Mesenchymal stem cell (in vitro differentiated cells and primary cell): ENCODE results near the gene NRF1.

Experiments used
- DNase-seq: peaks from one replicate; pipeline ENCODE4 v3.0.0-alpha.2; 2013
- H2AFZ ChIP-seq: one replicate; pipeline ENCODE4 v1.6.1; 2013; ENCODE audit warnings: low read depth, mild to moderate bottlenecking, control low read depth, inconsistent platforms, low read length, moderate library complexity
- H2AK5ac ChIP-seq: 2 replicates; pipeline ENCODE4 v1.6.1; 2013; ENCODE audit warnings: low read length, moderate library complexity, mild to moderate bottlenecking, inconsistent platforms; ENCODE audit not compliant: severe bottlenecking
- H2BK120ac ChIP-seq: one replicate; pipeline ENCODE4 v1.6.1; 2013; ENCODE audit warnings: low read depth, mild to moderate bottlenecking, inconsistent platforms, low read length, moderate library complexity
- H2BK12ac ChIP-seq, 2 experiments: one replicate each; pipeline ENCODE4 v1.6.1; 2013; ENCODE audit warnings: inconsistent platforms in 2 of 2, low read length in 2 of 2, mild to moderate bottlenecking in 2 of 2, moderate library complexity in 2 of 2, control low read depth in 1 of 2
- H2BK15ac ChIP-seq: one replicate; pipeline ENCODE4 v1.6.1; 2013; ENCODE audit warnings: mild to moderate bottlenecking, low read depth, inconsistent platforms; ENCODE audit not compliant: poor library complexity, severe bottlenecking
- H2BK5ac ChIP-seq: 2 replicates; pipeline ENCODE4 v1.6.1; 2013; ENCODE audit warnings: low read depth, mild to moderate bottlenecking, low read length, control low read depth, inconsistent platforms; ENCODE audit not compliant: poor library complexity, severe bottlenecking
- H3K14ac ChIP-seq, 2 experiments: one replicate each; pipeline ENCODE4 v1.6.1; 2013; ENCODE audit warnings: inconsistent platforms in 2 of 2, low read length in 2 of 2, control low read depth in 1 of 2, mild to moderate bottlenecking in 1 of 2, moderate library complexity in 1 of 2
- H3K18ac ChIP-seq, 2 experiments: one replicate each; pipeline ENCODE4 v1.6.1; 2013; ENCODE audit warnings: inconsistent platforms in 2 of 2, low read length in 2 of 2, control low read depth in 1 of 2, low read depth in 1 of 2, mild to moderate bottlenecking in 1 of 2
- H3K23ac ChIP-seq, 2 experiments: one replicate each; pipeline ENCODE4 v1.6.1; 2013; ENCODE audit warnings: inconsistent platforms in 2 of 2, low read length in 2 of 2, mild to moderate bottlenecking in 2 of 2, moderate library complexity in 2 of 2, control low read depth in 1 of 2
- H3K27ac ChIP-seq: 2 replicates; pipeline ENCODE4 v1.5.1; 2013; ENCODE audit warnings: mild to moderate bottlenecking, moderate library complexity, low read length, control low read depth, inconsistent platforms; ENCODE audit not compliant: poor library complexity, severe bottlenecking
- H3K27me3 ChIP-seq, 2 experiments: 2 replicates each; pipeline versions ENCODE4 v1.6.1 to v1.7.0; 2013; ENCODE audit warnings: low read length in 2 of 2, mild to moderate bottlenecking in 2 of 2, moderate library complexity in 2 of 2, control low read depth in 1 of 2, inconsistent platforms in 1 of 2; ENCODE audit not compliant: control insufficient read depth in 1 of 2, insufficient read depth in 1 of 2
- H3K36me3 ChIP-seq, 2 experiments: 2 replicates each; pipeline versions ENCODE4 v1.6.1 to v1.7.0; 2013; ENCODE audit warnings: low read length in 2 of 2, control low read depth in 1 of 2, inconsistent platforms in 1 of 2, low read depth in 1 of 2, mild to moderate bottlenecking in 1 of 2; ENCODE audit not compliant: insufficient read depth in 2 of 2, control insufficient read depth in 1 of 2
- H3K4ac ChIP-seq, 2 experiments: one replicate each; pipeline ENCODE4 v1.6.1; 2013; ENCODE audit warnings: inconsistent platforms in 2 of 2, low read length in 2 of 2, mild to moderate bottlenecking in 2 of 2, moderate library complexity in 2 of 2, control low read depth in 1 of 2, low read depth in 1 of 2
- H3K4me1 ChIP-seq: 2 replicates; pipeline ENCODE4 v1.6.1; 2013; ENCODE audit warnings: low read depth, low read length, control low read depth; ENCODE audit not compliant: control insufficient read depth, insufficient read depth
- H3K4me2 ChIP-seq: 2 replicates; pipeline ENCODE4 v1.6.1; 2013; ENCODE audit warnings: low read length, mild to moderate bottlenecking, inconsistent platforms; ENCODE audit not compliant: poor library complexity, severe bottlenecking
- H3K4me3 ChIP-seq, 2 experiments: 2 replicates each; pipeline versions ENCODE4 v1.5.1 to v1.7.0; 2013; ENCODE audit warnings: low read length in 2 of 2, mild to moderate bottlenecking in 2 of 2, control low read depth in 1 of 2, low read depth in 1 of 2; ENCODE audit not compliant: insufficient read depth in 1 of 2
- H3K79me1 ChIP-seq: replicated peaks from 2 replicates; pipeline ENCODE4 v1.6.1; 2013; ENCODE audit warnings: mild to moderate bottlenecking, control low read depth, low read length, inconsistent platforms; ENCODE audit not compliant: poor library complexity, severe bottlenecking
- H3K9ac ChIP-seq: 2 replicates; pipeline ENCODE4 v1.7.0; 2013; ENCODE audit warnings: mild to moderate bottlenecking, low read length, moderate library complexity
- H3K9me3 ChIP-seq: 2 replicates; pipeline ENCODE4 v1.7.0; 2013; ENCODE audit warnings: mild to moderate bottlenecking, low read length; ENCODE audit not compliant: control insufficient read depth
- H4K8ac ChIP-seq: one replicate; pipeline ENCODE4 v1.6.1; 2013; ENCODE audit warnings: inconsistent platforms, mild to moderate bottlenecking, low read length, moderate library complexity
- H4K91ac ChIP-seq: one replicate; pipeline ENCODE4 v1.6.1; 2013; ENCODE audit warnings: mild to moderate bottlenecking, low read length, inconsistent platforms
- WGBS: methylation state at CpG from one replicate; pipeline ENCODE4 v1.1.7; 2013; ENCODE audit warnings: mixed read lengths; 5-methylcytosine and 5-hydroxymethylcytosine counted together

NRF1 gene

GRCh38 chr7:129703751-129704150 is 92.2 kb downstream of the NRF1 start:
- H4K91ac ChIP-seq, result no peak overlapping the region
- no peak overlapping the region for H3K14ac ChIP-seq
- H3K9me3 ChIP-seq, result no peaks in the 10 kb centered on the region
- H3K36me3 ChIP-seq, result peaks cover 9 to 12% of the 10 kb centered on the region in 2 experiments
- no peak overlapping the region for H2BK15ac ChIP-seq
- no peak overlapping the region for H2AK5ac ChIP-seq
- no peak overlapping the region for H3K4me3 ChIP-seq
- no peak overlapping the region for H3K4me2 ChIP-seq
- WGBS, result 96% methylated on average over 4 of the region's 4 CpGs
- H3K4me1 ChIP-seq, result no peaks in the 10 kb centered on the region
- no peak overlapping the region for H3K4ac ChIP-seq
- DNase-seq, result no peak
- no peak overlapping the region for H4K8ac ChIP-seq
- no peak overlapping the region for H3K27ac ChIP-seq
- H3K18ac ChIP-seq, result no peak overlapping the region
- peaks cover 4% of the 10 kb centered on the region for H3K79me1 ChIP-seq
- no peak overlapping the region for H2BK120ac ChIP-seq
- H3K23ac ChIP-seq, result no peak overlapping the region
- no peaks in the 10 kb centered on the region for H3K27me3 ChIP-seq
- no peak overlapping the region for H2AFZ ChIP-seq
- H2BK5ac ChIP-seq, result no peak overlapping the region
- H2BK12ac ChIP-seq, result no peak overlapping the region
- no peak overlapping the region for H3K9ac ChIP-seq

DNA sequence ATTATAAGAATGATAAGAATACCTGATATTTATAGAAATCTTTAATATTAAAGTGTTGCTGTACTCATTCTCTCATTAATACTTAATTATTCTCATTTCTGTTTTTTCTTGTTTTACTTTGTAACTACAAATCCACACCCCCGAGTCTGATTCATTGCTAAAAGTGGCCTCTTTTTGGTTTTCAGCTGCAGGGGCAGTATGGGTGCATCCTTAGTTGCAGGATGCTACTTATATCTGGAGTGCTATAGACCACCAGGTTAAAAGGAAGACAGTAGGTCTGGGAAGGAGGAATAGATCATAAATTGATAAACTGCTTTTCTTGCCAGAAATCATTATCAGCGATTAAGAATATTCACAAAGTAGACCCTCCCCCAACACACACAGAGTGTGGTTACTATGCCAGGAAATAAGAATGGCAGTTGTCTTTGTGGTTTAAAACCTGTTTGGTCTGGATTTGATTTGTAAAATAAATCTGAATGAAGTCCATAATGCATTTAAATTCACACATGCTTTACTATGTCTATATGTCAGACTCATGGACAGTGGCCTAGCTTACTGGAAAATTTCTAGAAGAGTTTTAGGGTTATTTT is 96.5 kb downstream of the NRF1 start:
- Histone ChIP-seq H2BK5ac (no peak overlapping the region), H3K79me1 (peaks cover 4% of the 10 kb centered on the region), H2BK120ac (no peak overlapping the region), H3K4me1 (no peaks in the 10 kb centered on the region), H3K27me3 (no peaks in the 10 kb centered on the region), H3K4me3 (no peak overlapping the region), H3K23ac (no peak overlapping the region), H2BK12ac (no peak overlapping the region), H3K36me3 (peaks cover 16 to 48% of the 10 kb centered on the region in 2 experiments), H3K9ac (no peak overlapping the region), H2BK15ac (no peak overlapping the region), H3K27ac (no peak overlapping the region), H3K18ac (no peak overlapping the region), H4K91ac (no peak overlapping the region), H4K8ac (no peak overlapping the region), H3K14ac (no peak overlapping the region), H2AFZ (no peak overlapping the region), H3K9me3 (no peaks in the 10 kb centered on the region), H3K4me2 (no peak overlapping the region), H3K4ac (no peak overlapping the region), H2AK5ac (no peak overlapping the region)
- WGBS, result 100% methylated on average over 1 of the region's 2 CpGs
- no peak for DNase-seq

DNA sequence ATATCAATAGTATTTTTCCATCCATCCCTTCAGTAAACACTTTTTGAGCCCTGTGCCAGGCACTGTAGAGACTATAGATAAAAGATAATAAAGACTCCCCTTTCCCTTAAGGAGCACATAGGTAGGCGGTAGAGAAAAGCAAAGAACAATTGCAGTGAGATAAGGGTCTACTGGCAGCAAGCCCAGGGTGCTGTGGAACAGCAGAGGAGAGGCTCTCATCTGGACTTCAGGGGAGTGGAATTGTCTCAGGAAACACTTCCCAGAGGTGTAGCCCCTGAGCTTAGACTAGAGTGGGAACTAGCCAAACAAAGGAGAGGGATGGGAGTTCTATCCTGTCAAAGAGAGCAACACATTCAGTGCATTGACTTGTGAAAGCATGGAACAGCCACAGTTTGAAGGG is 102.0 kb downstream of the NRF1 start:
- H3K4me1 ChIP-seq, result no peaks in the 10 kb centered on the region
- H4K8ac ChIP-seq, result no peak overlapping the region
- H3K79me1 ChIP-seq, result peaks cover 2% of the 10 kb centered on the region
- H2AK5ac ChIP-seq, result no peak overlapping the region
- H3K9me3 ChIP-seq, result no peaks in the 10 kb centered on the region
- H2BK15ac ChIP-seq, result no peak overlapping the region
- peaks cover 19 to 79% of the 10 kb centered on the region in 2 experiments for H3K36me3 ChIP-seq
- no peak overlapping the region for H3K23ac ChIP-seq
- H3K4me3 ChIP-seq, result no peak overlapping the region
- H4K91ac ChIP-seq, result no peak overlapping the region
- H3K18ac ChIP-seq, result no peak overlapping the region
- no peaks in the 10 kb centered on the region for H3K27me3 ChIP-seq
- no peak for DNase-seq
- H3K4ac ChIP-seq, result no peak overlapping the region
- H2BK12ac ChIP-seq, result no peak overlapping the region
- 100% methylated on average over 1 of the region's 1 CpG for WGBS
- H2BK5ac ChIP-seq, result no peak overlapping the region
- H3K4me2 ChIP-seq, result no peak overlapping the region
- no peak overlapping the region for H3K14ac ChIP-seq
- H2BK120ac ChIP-seq, result no peak overlapping the region
- H3K9ac ChIP-seq, result no peak overlapping the region
- no peak overlapping the region for H3K27ac ChIP-seq
- no peak overlapping the region for H2AFZ ChIP-seq

DNA sequence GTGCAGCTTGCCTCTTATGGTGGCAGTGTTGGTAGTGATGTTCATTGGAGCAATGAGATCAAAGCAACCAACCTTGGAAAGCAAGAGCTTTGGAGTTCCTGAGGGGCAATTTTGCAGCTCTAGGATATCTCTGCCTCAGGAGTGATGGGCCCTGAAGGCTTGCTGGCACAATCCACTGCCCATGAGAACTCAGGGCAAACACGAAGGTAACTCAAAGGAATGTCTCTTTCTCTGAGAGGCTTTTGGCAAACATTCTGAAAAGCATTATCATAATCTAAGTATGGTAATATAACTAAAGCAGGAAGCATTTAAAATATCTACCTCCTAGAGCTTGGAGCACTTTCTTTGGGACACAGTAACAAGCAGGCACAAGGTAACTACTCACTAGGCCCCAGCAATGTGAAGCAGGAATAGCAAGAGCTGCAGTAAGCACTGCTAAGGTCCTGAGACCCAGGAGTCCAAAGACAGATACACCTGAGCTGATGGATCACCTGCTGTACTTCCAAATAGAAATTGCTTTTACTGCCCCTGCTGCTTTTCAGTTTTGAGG is 103.1 kb downstream of the NRF1 start:
- no peak overlapping the region for H2BK12ac ChIP-seq
- H3K27ac ChIP-seq, result no peak overlapping the region
- H4K91ac ChIP-seq, result no peak overlapping the region
- no peak overlapping the region for H3K14ac ChIP-seq
- no peaks in the 10 kb centered on the region for H3K4me1 ChIP-seq
- no peaks in the 10 kb centered on the region for H3K27me3 ChIP-seq
- no CpG with 5 or more reads among the region's 1 CpG for WGBS
- H2BK120ac ChIP-seq, result no peak overlapping the region
- peaks cover 22 to 80% of the 10 kb centered on the region in 2 experiments for H3K36me3 ChIP-seq
- no peak overlapping the region for H2BK15ac ChIP-seq
- H2BK5ac ChIP-seq, result no peak overlapping the region
- peaks cover 2% of the 10 kb centered on the region for H3K79me1 ChIP-seq
- H4K8ac ChIP-seq, result no peak overlapping the region
- H3K9ac ChIP-seq, result no peak overlapping the region
- no peak overlapping the region for H3K4me3 ChIP-seq
- no peak for DNase-seq
- H3K4ac ChIP-seq, result no peak overlapping the region
- no peaks in the 10 kb centered on the region for H3K9me3 ChIP-seq
- H3K18ac ChIP-seq, result no peak overlapping the region
- no peak overlapping the region for H2AFZ ChIP-seq
- no peak overlapping the region for H3K23ac ChIP-seq
- H3K4me2 ChIP-seq, result no peak overlapping the region
- H2AK5ac ChIP-seq, result no peak overlapping the region
